BE2C (cell line): ENCODE data around the gene SPTBN1.
A peak's percentile ranks its signal among the peaks of the same experiment; 100 is the strongest.

Source experiments
- DNase-seq: peaks from one replicate; pipeline ENCODE4 v3.0.0-alpha.2; 2020
- H3K27me3 ChIP-seq: fragments of 250-450 bp; sonication (Bioruptor Pico); 2 replicates; pipeline ENCODE4 v1.5.1; 2020; ENCODE audit warnings: mild to moderate bottlenecking
- H3K36me3 ChIP-seq: fragments of 250-450 bp; sonication (Bioruptor Pico); 2 replicates; pipeline ENCODE4 v1.5.1; 2020; ENCODE audit warnings: mild to moderate bottlenecking
- H3K4me1 ChIP-seq: fragments of 250-450 bp; sonication (Bioruptor Pico); 2 replicates; pipeline ENCODE4 v1.5.1; 2020
- H3K4me3 ChIP-seq: 2 replicates; pipeline ENCODE4 v1.5.1; 2011; ENCODE audit warnings: low read depth, low read length
- H3K9me3 ChIP-seq: fragments of 250-450 bp; sonication (Bioruptor Pico); 2 replicates; pipeline ENCODE4 v1.5.1; 2020
- TF ChIP-seq, protein P1 (sequence below): IDR thresholded peaks from 2 replicates; pipeline ENCODE4 v1.5.1; 2012; ENCODE audit warnings: mild to moderate bottlenecking, low read depth, low read length

The SPTBN1 gene

DNA sequence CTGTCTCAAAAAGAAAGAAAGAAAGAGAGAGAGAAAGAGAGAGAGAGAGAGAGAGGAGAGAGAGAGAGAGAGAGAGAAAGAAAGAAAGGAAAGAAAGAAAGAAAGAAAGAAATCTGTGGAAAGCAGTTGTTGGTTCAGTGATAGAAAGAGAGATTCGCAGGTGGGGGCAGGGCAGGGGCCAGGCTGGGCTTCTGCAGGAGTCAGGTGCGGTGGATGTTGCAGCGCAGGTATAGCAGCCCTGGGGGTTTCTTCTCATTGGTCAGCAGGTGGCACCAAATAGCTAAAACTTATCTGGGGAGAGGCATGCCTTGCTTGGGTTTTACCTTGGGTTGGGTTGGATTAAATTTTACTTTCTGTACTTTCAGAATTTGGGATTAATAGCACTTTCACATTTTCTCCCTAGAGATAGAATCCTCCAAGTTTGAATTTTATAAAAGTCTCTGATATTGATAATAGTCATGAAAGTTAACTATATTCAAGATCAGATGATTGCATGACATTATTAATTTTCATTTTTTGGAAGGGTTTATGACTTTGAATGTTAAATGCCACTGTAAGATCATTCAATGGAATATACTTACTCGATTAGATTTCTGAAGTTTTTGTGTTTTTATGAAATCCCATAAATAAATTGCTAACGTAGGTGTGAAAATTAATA, 66.6 kb downstream of the SPTBN1 start:
- Histone ChIP-seq H3K27me3 (no peaks in the 10 kb centered on the region), H3K9me3 (no peaks in the 10 kb centered on the region), H3K36me3 (peaks cover 10% of the 10 kb centered on the region), H3K4me3 (no peak overlapping the region), H3K4me1 (no peaks in the 10 kb centered on the region)
- TF ChIP-seq, protein P1, sequence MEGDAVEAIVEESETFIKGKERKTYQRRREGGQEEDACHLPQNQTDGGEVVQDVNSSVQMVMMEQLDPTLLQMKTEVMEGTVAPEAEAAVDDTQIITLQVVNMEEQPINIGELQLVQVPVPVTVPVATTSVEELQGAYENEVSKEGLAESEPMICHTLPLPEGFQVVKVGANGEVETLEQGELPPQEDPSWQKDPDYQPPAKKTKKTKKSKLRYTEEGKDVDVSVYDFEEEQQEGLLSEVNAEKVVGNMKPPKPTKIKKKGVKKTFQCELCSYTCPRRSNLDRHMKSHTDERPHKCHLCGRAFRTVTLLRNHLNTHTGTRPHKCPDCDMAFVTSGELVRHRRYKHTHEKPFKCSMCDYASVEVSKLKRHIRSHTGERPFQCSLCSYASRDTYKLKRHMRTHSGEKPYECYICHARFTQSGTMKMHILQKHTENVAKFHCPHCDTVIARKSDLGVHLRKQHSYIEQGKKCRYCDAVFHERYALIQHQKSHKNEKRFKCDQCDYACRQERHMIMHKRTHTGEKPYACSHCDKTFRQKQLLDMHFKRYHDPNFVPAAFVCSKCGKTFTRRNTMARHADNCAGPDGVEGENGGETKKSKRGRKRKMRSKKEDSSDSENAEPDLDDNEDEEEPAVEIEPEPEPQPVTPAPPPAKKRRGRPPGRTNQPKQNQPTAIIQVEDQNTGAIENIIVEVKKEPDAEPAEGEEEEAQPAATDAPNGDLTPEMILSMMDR: peak; percentile 56
- peak; percentile 38 for DNase-seq

DNA sequence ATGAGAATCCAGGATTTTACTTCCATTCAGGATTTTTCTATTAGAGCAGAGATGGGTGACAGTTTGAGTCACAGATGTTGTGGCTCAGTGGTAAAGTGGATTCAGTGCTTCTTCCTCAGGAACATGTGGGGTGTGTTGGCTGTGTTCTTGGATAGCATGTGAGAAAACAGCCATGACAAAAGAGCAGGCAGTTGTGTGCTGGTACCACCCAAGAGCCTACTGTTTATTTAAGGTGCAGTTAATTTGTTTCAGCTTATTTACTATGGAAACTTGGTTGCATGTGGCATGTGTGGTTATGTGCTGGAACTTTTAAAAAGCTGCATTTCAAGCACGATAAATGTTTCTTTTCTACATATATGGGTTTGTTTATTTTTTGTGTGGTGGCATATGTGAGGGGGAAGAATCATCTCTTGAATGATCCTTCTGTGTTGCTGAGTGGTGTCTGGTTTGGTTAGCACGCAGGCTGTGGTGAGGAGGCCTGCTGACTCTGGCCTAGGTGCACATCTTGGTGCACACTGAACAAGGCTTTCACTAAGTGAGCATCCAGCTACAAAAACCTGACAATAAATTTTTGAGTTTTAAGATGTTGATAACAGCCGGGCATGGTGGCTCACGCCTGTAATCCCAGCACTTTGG, 67.3 kb downstream of the SPTBN1 start:
- H3K36me3 ChIP-seq: peaks cover 12% of the 10 kb centered on the region
- no peak for DNase-seq
- no peaks in the 10 kb centered on the region for H3K4me1 ChIP-seq
- H3K4me3 ChIP-seq: no peak overlapping the region
- no peaks in the 10 kb centered on the region for H3K27me3 ChIP-seq
- TF ChIP-seq, protein P1: no peak
- H3K9me3 ChIP-seq: no peaks in the 10 kb centered on the region

DNA sequence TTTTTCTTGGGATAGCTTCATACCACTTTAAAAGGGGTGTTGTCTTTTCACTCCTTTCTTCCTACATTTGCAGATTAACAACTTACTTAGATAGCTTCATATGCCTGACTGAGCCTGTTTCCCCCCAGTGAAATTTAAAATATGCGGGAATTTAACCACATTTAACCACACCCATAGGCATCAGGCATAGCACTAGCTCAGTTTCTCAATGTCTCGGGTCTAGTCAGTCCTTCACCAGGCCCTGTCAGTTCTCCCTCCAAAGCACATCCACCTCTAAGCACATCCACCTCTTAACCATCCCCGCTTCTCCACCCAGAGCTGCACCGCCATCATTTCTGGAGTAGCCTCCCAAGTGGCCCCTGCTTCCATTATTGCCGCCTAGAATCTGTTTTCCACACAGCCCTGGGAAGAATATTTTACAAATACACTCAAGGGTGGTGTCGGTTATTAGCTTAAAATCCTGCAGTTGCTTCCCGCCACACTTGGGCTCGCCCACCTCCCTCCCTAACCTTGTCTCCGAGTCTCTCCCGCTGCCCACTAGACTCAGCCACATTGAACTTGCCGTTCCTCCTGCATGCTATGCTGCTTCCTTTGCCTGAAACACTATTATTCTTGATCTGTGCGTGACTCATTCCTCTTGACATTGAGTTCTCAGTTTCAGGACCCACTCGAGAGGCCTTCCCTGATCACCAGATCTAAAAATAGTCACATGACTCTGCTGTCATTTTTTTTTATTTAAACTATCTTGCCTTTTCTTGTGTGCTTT, 68.3 kb downstream of the SPTBN1 start:
- no peaks in the 10 kb centered on the region for H3K4me1 ChIP-seq
- no peak for DNase-seq

DNA sequence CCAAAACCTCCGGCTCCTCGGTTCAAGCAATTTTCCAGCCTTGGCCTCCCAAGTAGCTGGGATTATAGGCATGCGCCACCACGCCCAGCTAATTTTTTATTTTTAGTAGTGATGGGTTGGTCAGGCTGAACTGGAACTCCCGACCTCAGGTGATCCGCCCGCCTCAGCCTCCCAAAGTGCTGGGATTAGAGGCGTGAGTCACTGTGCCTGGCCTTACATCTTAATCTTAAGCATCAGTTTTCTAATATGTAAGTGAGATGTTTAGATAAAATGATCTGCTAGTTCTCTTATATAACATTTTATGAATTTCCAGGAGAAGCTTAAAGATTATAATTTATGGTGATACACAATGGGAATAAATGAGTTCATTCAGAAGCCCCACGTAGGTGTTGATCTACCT, 69.2 kb downstream of the SPTBN1 start:
- H3K36me3 ChIP-seq: peaks cover 12% of the 10 kb centered on the region
- H3K27me3 ChIP-seq: no peaks in the 10 kb centered on the region
- no peaks in the 10 kb centered on the region for H3K9me3 ChIP-seq
- H3K4me3 ChIP-seq: no peak overlapping the region
- DNase-seq: no peak
- TF ChIP-seq, protein P1: no peak
- H3K4me1 ChIP-seq: no peaks in the 10 kb centered on the region

More for the DNA sequence above, 68.3 kb downstream of the SPTBN1 start:
- H3K4me3 ChIP-seq: no peak overlapping the region
- peaks cover 12% of the 10 kb centered on the region for H3K36me3 ChIP-seq
- TF ChIP-seq, protein P1: no peak
- H3K27me3 ChIP-seq: no peaks in the 10 kb centered on the region
- H3K9me3 ChIP-seq: no peaks in the 10 kb centered on the region

DNA sequence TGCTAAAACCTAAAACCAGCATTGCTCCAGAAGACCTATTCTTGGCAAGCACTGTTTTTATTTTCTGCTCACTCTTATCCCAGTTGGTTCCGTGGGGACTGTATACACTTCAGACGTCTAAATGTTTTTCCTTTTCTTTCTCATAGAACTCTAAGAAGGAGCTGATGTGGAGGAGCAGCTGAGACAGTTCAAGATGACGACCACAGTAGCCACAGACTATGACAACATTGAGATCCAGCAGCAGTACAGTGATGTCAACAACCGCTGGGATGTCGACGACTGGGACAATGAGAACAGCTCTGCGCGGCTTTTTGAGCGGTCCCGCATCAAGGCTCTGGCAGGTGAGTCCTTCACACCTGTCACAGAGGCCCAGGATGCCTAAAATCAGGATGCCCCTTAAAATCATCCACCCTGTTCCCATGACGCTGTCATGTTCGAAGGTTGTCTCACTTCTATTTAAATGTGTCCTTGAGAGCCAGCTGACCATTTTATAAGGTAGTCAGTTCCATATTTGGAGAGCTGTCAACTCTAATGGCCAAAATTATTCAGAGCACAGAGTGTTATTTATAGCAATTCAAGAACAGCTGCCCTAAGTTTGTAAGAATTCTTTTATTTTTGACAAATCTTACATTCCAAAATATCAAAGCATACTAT, 70.2 kb downstream of the SPTBN1 start:
- no peaks in the 10 kb centered on the region for H3K27me3 ChIP-seq

More for the DNA sequence above, 70.2 kb downstream of the SPTBN1 start:
- no peaks in the 10 kb centered on the region for H3K9me3 ChIP-seq
- H3K4me1 ChIP-seq: no peaks in the 10 kb centered on the region
- no peak for DNase-seq
- TF ChIP-seq, protein P1: no peak
- peaks cover 12% of the 10 kb centered on the region for H3K36me3 ChIP-seq
- H3K4me3 ChIP-seq: no peak overlapping the region
